ENCODE data around the gene GTF2I.
"Not testable (repeated sequence)": the region's sequence is repeated elsewhere in the genome, so short reads cannot be mapped to it uniquely, and the experiment has no call there.

GTF2I gene

DNA sequence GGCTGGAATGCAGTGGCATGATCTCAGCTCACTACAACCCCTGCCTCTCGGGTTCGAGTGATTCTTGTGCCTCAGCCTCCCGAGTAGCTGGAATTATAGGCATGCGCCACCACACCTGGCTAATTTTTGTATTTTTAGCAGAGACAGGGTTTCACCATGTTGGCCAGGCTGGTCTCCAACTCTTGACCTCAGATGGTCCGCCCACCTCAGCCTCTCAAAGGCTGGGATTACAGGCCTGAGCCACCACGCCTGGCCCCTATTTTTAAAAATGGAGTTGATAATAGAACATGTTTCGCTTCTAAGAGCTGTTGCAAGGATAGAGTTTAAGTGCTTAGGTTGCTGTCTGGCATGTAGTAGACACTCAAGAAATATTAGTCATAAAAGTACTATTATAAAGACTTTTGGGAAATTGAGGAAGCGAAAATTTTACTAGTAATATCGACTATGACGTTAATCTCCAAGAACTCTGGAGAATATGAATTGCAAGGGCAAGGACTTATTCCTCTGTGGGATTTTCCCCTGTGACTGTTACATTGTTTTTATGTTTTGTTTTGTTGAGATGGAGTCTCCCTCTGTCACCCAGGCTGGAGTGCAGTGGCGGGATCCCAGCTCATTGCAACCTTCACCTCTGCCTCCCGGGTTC lies 7.9 kb downstream of the GTF2I start:
- TF ChIP-seq CTCF (IDR thresholded peaks at IDR 0.05; ENCODE audit: low read depth, low read length, missing control alignments) = no peak
- H3K27ac ChIP-seq = no peak overlapping the region
- no peak for DNase-seq
- in situ Hi-C loops (cut with HindIII; ENCODE audit: low pct_ligation_motif_present, low sequenced_read_pairs) = no loop called here
- H3K4me3 ChIP-seq (ENCODE audit: low read depth, low read length) = no peak overlapping the region
- peaks cover 22% of the 10 kb centered on the region for H3K36me3 ChIP-seq (replicated peaks)
- H3K27me3 ChIP-seq (replicated peaks) = no peaks in the 10 kb centered on the region

DNA sequence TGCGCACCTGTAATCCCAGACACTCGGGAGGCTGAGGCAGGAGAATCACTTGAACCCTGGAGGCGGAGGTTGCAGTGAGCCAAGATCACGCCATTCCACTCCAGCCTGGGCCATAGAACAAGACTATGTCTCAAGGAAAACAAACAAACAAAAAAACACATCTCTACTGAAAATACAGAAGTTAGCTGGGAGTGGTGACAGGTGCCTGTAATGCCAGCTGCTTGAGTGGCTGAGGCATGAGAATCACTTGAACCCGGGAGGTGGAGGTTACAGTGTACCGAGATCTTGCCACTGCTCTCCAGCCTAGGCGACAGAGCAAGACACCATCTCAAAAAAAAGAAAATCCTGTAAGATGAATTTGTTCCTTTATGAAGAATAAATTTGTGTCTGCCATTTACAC lies 9.5 kb downstream of the GTF2I start:
- DNase-seq; H3K27me3 ChIP-seq (replicated peaks); H3K4me3 ChIP-seq (ENCODE audit: low read depth, low read length); H3K27ac ChIP-seq; in situ Hi-C loops (cut with HindIII; ENCODE audit: low pct_ligation_motif_present, low sequenced_read_pairs): not testable (repeated sequence)
- H3K36me3 ChIP-seq (replicated peaks) = peaks cover 22% of the 10 kb centered on the region

DNA sequence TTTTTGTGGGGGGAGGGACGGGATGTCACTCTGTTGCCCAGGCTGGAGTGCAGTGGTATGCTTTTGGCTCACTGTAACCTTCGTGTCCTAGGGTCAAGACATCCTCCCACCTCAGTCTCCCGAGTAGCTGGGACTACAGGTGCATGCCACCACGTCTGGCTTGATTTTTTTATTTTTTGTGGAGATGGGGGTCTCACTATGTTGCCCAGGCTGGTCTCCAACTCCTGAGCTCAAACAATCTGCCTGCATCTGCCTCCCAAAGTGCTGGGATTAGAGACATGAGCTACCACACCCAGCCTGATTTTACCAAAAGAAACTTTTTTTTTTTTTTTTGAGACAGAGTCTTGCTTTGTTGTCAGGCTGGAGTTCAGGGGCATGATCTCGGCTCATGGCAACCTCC lies 10.0 kb downstream of the GTF2I start:
- peaks cover 22% of the 10 kb centered on the region for H3K36me3 ChIP-seq (replicated peaks)
- H3K27ac ChIP-seq; DNase-seq; H3K4me3 ChIP-seq (ENCODE audit: low read depth, low read length); H3K27me3 ChIP-seq (replicated peaks); in situ Hi-C loops (cut with HindIII; ENCODE audit: low pct_ligation_motif_present, low sequenced_read_pairs): not testable (repeated sequence)

GRCh38 chr7:74671602-74672001 lies 14.1 kb downstream of the GTF2I start:
- Histone ChIP-seq H3K27me3 (replicated peaks) (no peaks in the 10 kb centered on the region), H3K4me3 (ENCODE audit: low read depth, low read length) (no peak overlapping the region), H3K36me3 (replicated peaks) (peaks cover 3% of the 10 kb centered on the region), H3K27ac (no peak overlapping the region)
- TF ChIP-seq CTCF (IDR thresholded peaks at IDR 0.05; ENCODE audit: low read depth, low read length, missing control alignments) = no peak
- DNase-seq = no peak
- in situ Hi-C loops (cut with HindIII; ENCODE audit: low pct_ligation_motif_present, low sequenced_read_pairs) = no loop called here

- Histone ChIP-seq H3K4me3 (ENCODE audit: low read depth, low read length) (no peak overlapping the region), H3K36me3 (replicated peaks) (peaks cover 3% of the 10 kb centered on the region), H3K27ac (no peak overlapping the region), H3K27me3 (replicated peaks) (no peaks in the 10 kb centered on the region)
- in situ Hi-C loops (cut with HindIII; ENCODE audit: low pct_ligation_motif_present, low sequenced_read_pairs) = no loop called here
- TF ChIP-seq CTCF (IDR thresholded peaks at IDR 0.05; ENCODE audit: low read depth, low read length, missing control alignments) = no peak
- DNase-seq = no peak
Measured at GRCh38 chr7:74672343-74672915, 14.9 kb downstream of the GTF2I start.

DNA sequence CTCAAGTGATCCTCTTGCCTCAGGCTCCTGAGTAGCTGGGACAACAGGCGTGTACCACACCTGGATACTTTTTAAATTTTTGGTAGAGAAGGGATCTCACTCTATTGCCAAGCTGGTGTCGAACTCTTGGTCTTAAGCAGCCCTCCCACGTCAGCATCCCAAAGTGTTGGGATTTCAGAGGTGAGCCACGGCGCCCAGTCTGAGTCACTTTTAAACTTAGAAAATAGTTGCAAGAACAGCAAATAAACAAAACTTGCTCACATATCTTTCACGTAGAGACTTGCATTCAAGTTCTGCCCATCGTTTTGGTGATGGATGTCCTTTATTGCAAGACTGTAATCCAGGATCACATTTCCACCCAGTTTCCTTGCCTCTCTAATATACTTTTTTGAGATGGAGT lies 16.6 kb downstream of the GTF2I start:
- in situ Hi-C loops (cut with HindIII; ENCODE audit: low pct_ligation_motif_present, low sequenced_read_pairs) = no loop called here
- no peaks in the 10 kb centered on the region for H3K27me3 ChIP-seq (replicated peaks)
- H3K4me3 ChIP-seq (ENCODE audit: low read depth, low read length) = no peak overlapping the region
- DNase-seq = no peak
- no peak overlapping the region for H3K27ac ChIP-seq
- no peak for TF ChIP-seq CTCF (IDR thresholded peaks at IDR 0.05; ENCODE audit: low read depth, low read length, missing control alignments)
- H3K36me3 ChIP-seq (replicated peaks) = peaks cover 3% of the 10 kb centered on the region

GRCh38 chr7:74682829-74683228 lies 25.3 kb downstream of the GTF2I start:
- in situ Hi-C loops (cut with HindIII; ENCODE audit: low pct_ligation_motif_present, low sequenced_read_pairs) = no loop called here
- H3K27me3 ChIP-seq (replicated peaks) = no peaks in the 10 kb centered on the region
- TF ChIP-seq CTCF (IDR thresholded peaks at IDR 0.05; ENCODE audit: low read depth, low read length, missing control alignments) = no peak
- DNase-seq = no peak
- no peak overlapping the region for H3K27ac ChIP-seq
- no peak overlapping the region for H3K4me3 ChIP-seq (ENCODE audit: low read depth, low read length)
- no peaks in the 10 kb centered on the region for H3K36me3 ChIP-seq (replicated peaks)
